GM03348 (cell line): ENCODE measurements around the gene ARMC5.

Experiments
- DNase-seq: peaks from one replicate; pipeline ENCODE4 v3.0.0; 2012; ENCODE audit warnings: low spot score

ARMC5 gene

DNA sequence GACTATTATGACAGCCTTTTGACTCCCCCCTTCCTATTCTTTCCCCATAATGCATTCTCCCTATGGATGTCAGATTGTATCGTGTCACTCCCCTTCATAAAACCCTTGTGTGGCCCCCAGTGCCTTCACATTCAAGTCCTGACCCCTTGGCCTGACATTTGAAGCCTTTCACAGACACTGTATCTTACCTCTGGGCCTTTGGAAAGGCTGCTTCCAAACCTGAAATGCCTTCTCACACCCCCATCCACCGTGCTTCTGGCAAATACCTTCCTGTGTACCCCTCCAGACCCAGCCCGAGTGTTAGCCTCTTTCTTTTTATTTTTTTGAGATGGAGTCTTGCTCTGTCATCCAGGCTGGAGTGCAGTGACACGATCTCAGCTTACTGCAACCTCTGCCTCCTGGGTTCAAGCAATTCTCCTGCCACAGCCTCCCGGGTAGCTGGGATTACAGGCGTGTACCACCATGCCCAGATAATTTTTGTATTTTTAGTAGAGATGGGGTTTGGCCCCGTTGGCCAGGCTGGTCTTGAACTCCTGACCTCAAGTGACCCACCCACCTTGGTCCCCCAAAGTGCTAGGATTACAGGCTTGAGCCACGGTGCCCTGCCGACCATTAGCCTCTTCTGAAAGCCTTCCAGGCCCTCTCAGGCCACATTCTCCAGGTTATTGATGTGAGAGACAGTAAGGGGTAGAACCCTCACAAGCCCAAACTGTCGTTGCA lies 2.1 kb downstream of the ARMC5 start:
- no peak for DNase-seq

DNA sequence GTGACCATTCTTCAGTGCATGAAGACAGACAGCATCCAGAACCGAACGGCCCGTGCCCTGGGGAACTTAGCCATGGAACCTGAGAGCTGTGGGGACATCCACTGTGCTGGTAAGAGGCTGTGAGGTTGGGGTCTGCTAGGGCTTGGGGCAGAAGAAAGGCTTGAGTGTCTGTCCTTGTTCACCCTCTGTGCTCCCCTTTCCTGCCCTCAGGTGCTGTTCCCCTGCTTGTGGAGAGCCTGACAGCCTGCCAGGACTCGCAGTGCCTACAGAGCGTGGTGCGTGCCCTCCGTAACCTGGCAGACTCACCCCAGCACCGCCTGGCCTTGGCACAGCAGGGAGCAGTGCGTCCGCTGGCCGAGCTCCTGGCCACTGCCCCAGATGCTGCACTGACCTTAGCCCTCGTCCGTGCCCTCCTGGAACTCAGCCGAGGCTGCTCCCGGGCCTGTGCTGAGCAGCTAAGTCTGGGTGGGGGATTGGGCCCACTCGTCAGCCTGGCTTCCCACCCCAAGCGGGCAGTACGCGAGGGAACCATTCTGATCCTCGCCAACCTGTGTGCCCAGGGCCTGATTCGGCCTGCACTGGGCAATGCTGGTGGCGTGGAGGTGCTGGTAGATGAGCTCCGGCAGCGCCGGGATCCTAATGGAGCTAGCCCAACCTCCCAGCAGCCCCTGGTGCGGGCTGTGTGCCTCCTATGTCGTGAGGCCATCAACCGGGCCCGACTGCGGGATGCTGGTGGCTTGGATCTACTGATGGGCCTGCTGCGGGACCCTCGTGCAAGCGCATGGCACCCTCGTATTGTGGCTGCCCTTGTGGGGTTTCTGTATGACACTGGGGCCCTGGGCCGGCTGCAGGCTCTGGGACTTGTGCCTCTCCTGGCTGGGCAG lies 2.9 kb downstream of the ARMC5 start:
- no peak for DNase-seq

DNA sequence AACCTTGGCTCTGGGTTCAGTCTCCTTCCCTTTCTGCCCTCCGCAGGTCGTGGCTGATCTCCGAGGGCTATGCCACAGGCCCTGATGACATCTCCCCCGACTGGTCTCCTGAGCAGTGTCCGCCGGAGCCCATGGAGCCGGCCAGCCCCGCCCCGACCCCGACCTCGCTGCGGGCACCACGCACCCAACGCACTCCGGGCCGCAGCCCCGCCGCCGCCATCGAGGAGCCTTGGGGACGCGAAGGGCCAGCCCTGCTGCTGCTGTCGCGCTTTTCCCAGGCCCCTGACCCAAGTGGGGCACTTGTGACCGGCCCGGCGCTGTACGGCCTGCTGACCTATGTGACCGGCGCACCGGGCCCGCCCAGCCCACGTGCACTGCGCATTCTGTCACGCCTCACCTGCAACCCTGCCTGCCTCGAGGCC lies 5.1 kb downstream of the ARMC5 start:
- no peak for DNase-seq

DNA sequence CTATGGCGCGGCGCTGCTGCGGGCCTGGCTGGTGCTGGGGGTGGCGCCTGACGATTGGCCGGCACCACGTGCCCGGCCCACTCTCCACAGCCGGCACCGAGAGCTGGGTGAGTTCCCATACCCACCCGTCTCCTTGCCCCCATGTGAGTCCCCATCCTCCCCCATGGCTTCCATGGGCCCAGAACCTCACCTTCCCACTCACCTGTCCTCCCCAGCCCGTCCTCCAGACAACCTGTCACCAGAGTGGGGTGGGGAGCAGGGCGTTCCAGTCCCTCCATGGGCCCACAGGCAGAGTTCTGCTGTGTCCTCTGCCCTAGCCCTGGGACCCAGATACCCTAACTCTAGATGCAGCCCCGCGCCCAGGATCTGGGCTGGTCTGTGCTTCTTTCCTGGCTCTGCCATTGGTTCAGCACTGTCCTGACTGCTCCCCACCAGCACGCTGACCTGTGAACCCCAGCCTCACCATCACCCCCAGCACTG lies 5.5 kb downstream of the ARMC5 start:
- DNase-seq = no peak

DNA sequence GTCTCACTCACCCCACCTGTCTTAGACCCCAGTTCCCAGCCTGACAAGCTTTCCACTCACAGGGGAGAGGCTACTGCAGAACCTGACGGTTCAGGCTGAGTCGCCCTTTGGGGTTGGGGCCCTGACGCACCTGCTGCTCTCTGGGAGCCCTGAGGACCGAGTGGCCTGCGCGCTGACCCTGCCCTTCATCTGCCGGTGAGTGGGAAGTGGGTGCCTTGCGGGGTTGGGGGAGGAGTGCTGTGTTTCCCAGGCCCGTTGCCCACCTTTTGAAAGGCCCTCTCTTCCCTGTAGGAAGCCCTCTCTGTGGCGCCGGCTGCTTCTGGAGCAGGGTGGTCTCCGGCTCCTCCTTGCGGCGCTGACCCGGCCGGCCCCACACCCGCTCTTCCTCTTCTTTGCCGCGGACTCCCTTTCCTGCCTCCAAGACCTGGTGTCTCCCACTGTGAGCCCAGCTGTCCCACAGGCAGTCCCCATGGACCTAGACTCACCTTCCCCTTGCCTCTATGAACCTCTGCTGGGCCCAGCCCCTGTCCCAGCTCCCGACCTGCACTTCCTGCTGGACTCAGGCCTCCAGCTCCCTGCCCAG lies 6.6 kb downstream of the ARMC5 start:
- no peak for DNase-seq

DNA sequence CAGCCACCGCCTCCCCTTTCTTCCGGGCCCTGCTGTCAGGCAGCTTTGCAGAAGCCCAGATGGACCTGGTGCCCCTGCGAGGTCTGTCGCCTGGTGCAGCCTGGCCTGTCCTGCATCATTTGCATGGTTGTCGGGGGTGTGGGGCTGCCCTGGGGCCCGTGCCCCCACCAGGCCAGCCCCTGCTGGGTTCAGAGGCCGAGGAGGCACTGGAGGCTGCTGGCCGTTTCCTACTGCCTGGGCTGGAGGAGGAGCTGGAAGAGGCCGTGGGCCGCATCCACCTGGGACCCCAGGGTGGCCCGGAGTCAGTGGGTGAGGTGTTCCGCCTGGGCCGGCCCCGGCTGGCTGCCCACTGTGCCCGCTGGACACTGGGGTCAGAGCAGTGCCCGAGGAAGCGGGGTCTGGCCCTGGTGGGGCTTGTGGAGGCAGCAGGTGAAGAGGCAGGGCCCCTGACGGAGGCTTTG lies 7.1 kb downstream of the ARMC5 start:
- DNase-seq = no peak

DNA sequence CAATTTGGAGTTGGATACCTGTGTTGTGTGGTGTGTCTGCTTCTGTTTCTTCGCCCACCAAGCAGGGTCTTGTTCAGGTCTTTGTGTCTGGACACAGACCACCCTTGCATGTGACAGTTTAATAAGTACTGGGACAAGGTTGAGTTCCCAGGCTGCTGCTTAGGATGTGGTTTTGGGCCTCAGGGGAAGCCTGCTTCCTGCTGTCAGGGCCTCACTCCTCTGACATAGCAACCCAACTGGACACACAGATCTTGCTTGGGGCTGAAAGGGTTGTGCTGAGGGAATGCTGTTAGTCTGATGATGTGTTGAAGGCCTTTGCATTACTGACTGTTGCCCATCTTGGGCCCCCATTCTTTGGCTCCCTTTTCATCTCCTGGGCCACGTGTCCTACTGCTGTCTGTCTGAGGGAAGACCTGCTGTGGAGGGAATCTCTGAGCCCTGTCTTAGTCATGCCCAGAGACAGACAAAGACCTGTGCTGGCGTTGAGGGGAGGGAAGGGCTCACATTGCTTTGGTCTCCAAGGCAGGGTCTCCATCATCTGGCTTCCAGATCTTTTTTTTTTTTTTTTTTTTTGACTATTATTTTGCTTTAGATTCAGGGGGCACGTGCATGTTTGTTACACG lies 8.0 kb downstream of the ARMC5 start:
- no peak for DNase-seq

DNA sequence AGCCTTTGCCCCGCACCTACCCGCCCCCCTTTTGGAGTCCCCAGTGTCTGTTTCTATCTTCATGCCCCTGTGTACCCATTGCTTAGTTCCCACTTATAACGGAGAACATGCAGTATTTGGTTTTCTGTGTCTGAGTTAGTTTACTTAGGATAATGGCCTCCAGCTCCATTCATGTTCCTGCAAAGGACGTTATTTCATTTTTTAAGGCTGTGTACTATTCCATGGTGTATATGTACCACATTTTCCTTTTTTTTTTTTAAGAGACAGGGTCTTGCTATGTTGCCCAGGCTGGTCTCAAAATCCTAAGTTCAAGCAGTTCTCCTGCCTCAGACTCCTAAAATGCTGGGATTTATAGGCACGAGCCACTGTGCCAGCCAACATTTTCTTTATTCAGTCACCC lies 8.6 kb downstream of the ARMC5 start:
- no peak for DNase-seq

DNA sequence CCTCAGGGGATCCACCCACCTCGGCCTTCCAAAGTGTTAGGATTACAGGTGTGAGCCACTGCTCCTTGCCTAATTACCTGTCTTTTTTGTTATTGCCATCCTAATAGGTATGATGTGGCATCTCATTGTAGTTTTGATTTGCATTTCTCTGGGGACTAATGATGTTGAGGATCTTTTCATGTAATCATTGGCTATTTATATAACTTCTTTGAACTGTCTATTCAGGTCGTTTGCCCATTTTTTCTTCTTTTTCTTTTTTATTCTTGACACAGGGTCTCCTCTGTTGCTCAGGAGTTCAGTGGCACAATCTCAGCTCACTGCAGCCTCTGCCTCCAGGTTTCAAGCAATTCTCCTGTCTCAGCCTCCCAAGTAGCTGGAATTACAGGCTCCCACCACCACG lies 11.3 kb downstream of the ARMC5 start:
- no peak for DNase-seq

DNA sequence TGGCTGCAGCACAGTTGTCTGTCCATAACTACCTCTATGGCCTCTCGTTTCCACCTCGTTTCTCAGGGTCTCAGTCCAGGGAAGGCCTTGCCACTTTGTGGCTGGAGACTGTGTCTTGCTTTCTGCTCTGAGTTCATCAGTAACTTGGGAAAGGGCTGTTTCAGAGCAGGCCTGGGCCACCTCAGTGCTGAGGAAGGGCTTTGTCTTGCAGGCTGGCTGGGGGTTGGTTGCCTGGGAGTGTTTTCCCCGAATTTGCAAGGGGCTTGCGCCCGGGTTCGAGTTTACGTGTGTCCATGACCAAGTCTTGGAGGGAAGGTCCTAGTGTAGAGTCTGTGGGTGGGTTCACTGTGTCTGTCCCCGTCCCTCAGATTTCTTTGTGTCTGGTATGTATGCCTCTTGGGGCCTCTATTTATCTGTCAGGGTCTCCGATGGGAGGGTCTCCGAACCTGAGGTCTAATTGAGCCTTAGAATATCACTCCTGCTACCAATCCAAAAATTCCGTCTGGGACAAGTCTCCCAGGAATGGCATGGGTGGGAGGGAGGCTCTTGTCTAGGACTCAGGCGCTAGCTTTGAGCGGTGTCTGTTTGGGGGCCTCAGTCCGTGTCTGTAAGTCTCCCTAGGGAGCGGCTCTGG lies 12.1 kb downstream of the ARMC5 start:
- DNase-seq = no peak

DNA sequence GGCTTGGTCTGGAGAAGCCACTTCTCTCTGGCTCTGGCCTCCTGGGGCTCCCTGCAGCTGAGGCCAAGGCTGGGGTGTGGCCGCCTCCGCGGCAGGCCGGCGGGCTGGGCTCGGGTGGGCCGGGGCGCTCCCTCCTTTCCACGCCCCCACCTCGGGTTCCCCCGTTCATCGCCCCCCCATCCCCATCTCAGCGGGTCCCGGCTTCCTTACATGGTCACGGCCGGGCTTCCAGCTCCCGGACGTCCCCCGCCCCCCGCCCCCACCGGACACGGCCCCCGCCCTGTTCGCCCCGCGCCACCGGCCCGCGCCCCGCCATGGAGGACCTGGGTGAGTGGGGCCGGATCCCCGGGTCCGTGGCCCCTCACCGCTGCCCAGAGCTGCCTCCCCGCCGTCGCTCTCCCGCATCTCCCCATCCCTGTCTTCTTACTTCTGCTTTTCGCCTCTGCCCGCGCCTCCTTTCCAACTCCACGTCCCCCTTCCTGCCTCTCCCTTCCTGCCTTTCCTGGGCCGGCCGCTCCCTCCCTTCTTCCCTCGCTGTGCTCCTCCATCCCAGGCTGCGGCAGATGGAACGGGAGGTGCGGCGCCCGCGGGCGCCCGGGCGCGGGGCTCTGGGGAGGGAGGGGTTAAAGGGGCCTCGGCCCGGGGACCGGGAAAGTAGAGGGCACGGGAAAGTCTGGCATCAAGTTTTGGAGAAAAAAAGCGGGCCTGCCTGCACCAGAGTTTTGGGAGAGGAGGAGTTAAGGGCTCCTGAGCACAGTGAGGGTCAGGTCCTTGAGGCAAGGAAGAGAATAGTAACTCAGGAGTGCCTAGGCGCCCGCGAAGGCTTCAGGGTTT lies 12.8 kb downstream of the ARMC5 start, which contains the start of gene TGFB1I1:
TGFB1I1 (plus strand) TSS at position 278 of the 834 bp plus-strand sequence; CDS start at position 315, 37 bp downstream.
- DNase-seq = peak; percentile 94

DNA sequence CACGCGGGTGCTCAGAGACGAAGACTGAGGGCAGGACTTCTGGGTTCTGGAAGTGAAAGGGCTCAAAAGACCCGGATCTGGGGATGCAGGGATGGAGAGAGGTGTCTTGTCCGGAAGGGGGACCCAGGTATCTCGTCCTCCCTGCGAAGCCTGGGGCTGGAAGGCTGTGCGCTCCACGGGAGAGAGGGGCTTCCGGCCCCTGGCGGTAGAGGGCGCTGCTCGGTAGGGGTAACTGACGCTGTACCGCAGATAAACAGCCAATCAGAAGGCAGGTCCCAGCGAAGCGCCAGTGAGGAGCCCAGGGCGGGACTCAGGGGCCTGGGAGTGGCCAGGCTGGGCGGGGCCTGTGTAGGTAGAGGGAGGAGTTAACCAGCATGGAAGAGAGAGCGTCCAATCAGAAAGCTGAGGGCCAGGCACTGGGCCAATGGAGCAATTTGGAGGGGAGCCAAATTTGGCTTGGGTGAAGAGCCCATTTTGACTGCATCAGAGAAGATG lies 13.5 kb downstream of the ARMC5 start:
- DNase-seq = peak; percentile 96

DNA sequence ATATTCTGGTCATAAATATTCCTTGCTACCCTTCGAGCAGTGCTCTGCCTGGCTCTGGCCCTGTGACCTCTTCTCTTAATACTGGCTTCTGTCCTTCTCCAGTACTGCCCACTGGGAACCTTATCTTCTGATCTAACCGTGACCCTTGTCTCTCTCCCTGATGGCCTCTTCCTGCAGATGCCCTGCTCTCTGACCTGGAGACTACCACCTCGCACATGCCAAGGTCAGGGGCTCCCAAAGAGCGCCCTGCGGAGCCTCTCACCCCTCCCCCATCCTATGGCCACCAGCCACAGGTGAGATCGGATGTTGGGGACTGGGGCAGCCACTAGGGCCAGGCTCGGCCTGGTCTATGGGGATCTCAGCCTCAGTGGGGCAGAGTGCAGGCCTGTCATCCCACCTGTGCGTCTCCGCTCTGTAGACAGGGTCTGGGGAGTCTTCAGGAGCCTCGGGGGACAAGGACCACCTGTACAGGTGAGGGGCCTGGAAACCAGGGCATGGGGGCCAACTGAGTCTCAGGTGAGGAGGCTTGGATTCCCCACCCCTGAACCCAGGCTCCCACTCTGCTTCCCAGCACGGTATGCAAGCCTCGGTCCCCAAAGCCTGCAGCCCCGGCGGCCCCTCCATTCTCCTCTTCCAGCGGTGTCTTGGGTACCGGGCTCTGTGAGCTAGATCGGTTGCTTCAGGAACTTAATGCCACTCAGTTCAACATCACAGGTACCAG lies 14.1 kb downstream of the ARMC5 start:
- no peak for DNase-seq

DNA sequence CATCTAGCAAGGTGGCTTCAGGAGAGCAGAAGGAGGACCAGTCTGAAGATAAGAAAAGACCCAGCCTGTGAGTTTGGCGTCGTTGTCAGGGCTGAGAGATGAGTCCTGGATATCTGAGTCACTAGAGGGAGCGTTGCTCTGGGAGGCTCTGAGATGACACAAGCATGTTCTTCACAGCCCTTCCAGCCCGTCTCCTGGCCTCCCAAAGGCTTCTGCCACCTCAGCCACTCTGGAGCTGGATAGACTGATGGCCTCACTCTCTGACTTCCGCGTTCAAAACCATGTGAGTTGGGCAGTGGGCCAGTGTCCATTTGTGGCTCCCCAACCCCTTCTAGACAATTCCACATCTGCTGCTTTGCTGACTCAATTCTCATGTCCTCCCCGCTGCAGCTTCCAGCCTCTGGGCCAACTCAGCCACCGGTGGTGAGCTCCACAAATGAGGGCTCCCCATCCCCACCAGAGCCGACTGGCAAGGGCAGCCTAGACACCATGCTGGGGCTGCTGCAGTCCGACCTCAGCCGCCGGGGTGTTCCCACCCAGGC lies 14.9 kb downstream of the ARMC5 start:
- peak; percentile 74 for DNase-seq

DNA sequence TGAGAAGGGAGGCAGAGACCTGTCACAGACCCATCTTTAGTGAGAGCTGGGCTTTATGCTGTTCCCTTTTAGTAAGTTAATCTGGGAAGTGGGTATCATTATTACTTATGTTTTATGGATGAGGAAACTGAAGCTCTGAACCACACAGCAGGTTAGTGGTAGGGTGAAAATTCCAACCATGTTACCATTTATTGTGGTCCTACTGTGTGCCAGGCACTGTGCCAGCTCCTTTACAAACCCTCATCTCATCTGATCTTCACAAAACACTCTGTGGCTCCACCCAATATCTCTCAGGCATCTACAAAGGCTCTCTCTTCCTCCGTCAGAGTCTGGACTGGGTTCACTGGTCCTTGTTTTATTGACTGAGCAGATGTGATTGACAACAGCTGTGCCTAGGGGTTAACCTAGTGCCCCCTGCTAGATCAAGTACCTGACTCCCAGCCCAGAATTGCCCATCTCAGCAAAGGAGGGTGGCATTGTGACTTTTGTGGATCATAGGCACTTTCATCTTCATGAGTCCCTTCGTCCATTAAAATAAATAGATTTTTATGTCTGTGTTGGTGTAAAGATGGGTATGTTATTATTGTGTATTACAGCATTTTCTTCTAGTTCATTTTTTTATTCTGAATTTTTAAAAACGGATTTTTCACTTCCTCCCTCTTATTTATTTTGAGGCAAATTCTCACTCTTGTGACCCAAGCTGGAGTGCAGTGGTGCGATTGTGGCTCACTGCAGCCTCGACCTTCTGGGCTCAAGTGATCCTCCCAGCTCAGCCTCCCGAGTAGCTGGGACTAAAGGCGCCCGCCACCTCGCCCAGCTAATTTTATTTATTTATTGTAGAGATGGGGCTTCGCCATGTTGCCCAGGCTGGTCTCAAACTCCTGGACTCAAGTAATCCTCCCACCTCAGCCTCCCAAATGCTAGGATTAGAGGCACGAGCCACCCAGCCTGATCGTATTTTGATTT lies 15.8 kb downstream of the ARMC5 start:
- no peak for DNase-seq

DNA sequence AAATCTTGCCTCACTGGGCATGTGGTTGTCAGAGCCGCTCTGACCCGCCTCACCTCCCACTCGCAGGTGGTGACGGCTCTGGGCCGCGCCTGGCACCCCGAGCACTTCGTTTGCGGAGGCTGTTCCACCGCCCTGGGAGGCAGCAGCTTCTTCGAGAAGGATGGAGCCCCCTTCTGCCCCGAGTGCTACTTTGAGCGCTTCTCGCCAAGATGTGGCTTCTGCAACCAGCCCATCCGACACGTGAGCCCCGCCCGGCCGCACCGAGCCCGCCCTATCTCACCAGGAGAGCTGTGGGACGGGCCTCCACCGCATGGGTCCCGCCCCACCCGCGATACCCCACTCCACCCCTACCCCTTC lies 16.6 kb downstream of the ARMC5 start:
- no peak for DNase-seq

DNA sequence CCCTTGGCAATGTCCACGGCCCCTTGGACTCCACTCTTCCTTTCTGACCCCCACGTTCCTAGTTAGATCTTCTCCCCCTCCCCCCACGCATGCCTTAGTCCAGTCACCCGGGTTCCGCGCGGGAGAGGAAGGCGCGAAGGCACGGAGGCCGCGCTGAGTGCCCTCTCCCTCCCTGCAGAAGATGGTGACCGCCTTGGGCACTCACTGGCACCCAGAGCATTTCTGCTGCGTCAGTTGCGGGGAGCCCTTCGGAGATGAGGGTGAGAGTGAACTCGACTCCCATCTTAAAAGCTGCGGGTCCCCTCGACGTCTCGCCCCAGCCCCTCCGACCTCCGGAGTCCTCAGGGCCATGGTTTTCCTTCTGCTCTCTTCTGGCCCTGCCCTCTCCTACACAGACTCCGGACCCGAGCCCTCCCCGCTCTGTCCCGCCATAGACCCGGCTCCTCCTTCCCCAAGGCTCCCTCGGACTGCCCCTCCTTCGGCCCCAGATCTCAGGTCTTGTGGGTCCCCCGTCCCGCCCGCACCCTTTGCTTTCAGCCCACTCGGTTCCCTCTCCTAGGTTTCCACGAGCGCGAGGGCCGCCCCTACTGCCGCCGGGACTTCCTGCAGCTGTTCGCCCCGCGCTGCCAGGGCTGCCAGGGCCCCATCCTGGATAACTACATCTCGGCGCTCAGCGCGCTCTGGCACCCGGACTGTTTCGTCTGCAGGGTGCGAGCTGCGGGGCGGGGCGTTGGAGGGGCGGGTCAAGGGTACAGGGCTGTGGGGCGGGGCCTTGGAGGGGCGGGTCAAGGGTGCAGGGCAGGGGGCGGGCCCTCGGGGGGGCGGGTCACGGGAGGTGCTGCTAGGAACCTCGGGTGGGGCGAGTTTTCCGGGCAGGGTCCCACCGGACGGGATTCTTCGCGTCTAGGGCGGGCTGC lies 17.3 kb downstream of the ARMC5 start:
- DNase-seq = no peak
